Mammary epithelial cell (primary cell): ENCODE results near the gene ZNF181.

ENCODE experiments used
- EZH2 ChIP-seq: IDR thresholded peaks from 2 replicates; pipeline ENCODE4 v1.6.1; 2012; ENCODE audit warnings: low read length, inconsistent platforms, borderline replicate concordance
- TF ChIP-seq, protein P1 (sequence below), 2 donors: IDR thresholded peaks in 1 of 2; conservative IDR thresholded peaks in 1 of 2; 2 replicates each; pipeline ENCODE4 v1.5.1; 2011 to 2012; ENCODE audit warnings: inconsistent platforms in 2 of 2, low read length in 2 of 2, mild to moderate bottlenecking in 2 of 2, control low read depth in 1 of 2, low read depth in 1 of 2; ENCODE audit not compliant: insufficient read depth in 1 of 2; ENCODE audit errors: extremely low read depth in 1 of 2

DNA sequence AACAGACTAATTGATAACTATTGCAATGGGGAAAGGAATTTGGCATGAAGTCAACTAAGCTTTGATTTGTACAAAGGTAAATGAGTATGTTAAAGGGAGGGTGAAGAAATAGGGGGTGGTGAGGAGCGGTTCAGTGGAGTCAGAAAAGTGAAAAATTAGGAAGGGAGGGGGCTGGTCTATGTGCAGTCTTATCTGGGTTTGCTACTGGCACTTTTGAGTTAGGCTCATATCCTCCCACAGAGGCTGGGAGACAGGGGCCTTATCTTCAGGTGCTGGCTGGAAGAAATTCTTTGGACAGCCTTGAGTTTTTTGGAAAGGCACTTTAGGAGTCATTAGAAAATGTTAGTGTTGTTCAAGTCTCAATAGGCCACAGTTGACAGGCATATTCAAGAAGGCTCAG, 45.5 kb upstream of the ZNF181 start:
- TF ChIP-seq, protein P1, sequence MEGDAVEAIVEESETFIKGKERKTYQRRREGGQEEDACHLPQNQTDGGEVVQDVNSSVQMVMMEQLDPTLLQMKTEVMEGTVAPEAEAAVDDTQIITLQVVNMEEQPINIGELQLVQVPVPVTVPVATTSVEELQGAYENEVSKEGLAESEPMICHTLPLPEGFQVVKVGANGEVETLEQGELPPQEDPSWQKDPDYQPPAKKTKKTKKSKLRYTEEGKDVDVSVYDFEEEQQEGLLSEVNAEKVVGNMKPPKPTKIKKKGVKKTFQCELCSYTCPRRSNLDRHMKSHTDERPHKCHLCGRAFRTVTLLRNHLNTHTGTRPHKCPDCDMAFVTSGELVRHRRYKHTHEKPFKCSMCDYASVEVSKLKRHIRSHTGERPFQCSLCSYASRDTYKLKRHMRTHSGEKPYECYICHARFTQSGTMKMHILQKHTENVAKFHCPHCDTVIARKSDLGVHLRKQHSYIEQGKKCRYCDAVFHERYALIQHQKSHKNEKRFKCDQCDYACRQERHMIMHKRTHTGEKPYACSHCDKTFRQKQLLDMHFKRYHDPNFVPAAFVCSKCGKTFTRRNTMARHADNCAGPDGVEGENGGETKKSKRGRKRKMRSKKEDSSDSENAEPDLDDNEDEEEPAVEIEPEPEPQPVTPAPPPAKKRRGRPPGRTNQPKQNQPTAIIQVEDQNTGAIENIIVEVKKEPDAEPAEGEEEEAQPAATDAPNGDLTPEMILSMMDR (conservative IDR thresholded peaks at IDR 0.05 in 1 of 2, IDR thresholded peaks at IDR 0.05 in 1 of 2; ENCODE audit: extremely low read depth in 1 of 2, insufficient read depth in 1 of 2, low read depth in 1 of 2, low read length in 2 of 2), result no peak
- no peak for TF ChIP-seq EZH2
